ENCODE measurements around the gene NCAM2. TPM values are rescaled to one million over a fixed set of nuclear protein-coding genes. Genes with fewer than 3 reads are reported as not detected.

NCAM2 gene
- total and polyA plus RNA-seq, 2 of the 8 experiments (the other 6 are each of a cell fraction or from before 2014, with no cell fraction given), result 0.14 to 1.1 TPM

DNA sequence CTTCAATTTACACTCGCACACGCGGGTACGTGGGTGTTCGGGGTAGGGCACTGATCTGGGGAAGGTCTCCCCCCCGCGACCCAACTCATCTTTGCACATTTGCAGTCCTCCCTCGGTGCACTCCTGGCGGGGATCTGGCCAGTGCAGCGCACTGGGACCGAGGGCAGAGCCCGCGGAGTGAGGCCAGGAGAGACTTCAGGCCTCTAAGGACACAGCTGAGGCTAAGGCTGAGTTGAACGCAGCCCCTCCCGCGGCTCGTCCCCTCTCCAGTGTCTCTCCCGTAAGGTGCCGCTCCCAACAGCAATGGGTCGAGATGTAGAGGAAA is 936 bp upstream of the NCAM2 start:
- Histone ChIP-seq H3K27me3 (replicated peaks in 1 of 4; ENCODE audit: control insufficient read depth in 3 of 4, extremely low read depth in 1 of 4, insufficient read depth in 3 of 4, low read length in 3 of 4) (peaks cover 7 to 24% (median 17%) of the 10 kb centered on the region in 4 experiments), H3K4ac (replicated peaks; ENCODE audit: insufficient read length, low read depth, low read length) (no peak overlapping the region), H3K9me3 (ENCODE audit: insufficient read depth in 2 of 2, low read depth in 1 of 2, low read length in 1 of 2) (no peaks in the 10 kb centered on the region), H3K18ac (ENCODE audit: extremely low read depth, low read length) (peak overlapping the region; percentile 14; the same call in 1 of the 2 replicates), H2BK12ac (ENCODE audit: low read depth, low read length) (no peak overlapping the region), H4K91ac (replicated peaks; ENCODE audit: insufficient read length, low read length) (no peak overlapping the region), H3K4me2 (ENCODE audit: insufficient read depth in 1 of 2, low read depth in 2 of 2, low read length in 2 of 2) (peak overlapping the region; percentile 97 to 99), H3K79me1 (ENCODE audit: low read depth, low read length) (no peaks in the 10 kb centered on the region), H3K9ac (replicated peaks in 1 of 4; ENCODE audit: extremely low read depth in 1 of 4, low read depth in 3 of 4, low read length in 3 of 4) (no peak overlapping the region), H2BK15ac (ENCODE audit: low read length) (no peak overlapping the region), H2AFZ (ENCODE audit: low read length) (peak overlapping the region; percentile 83), H2BK120ac (replicated peaks; ENCODE audit: low read depth, low read length) (no peak overlapping the region), H3K23ac (ENCODE audit: insufficient read length) (no peak overlapping the region), H3K4me3 (ENCODE audit: extremely low read depth in 1 of 4, insufficient read depth in 2 of 4, low read depth in 3 of 4, low read length in 4 of 4) (peak overlapping the region; percentile 30 to 77 (median 53)), H2AK5ac (ENCODE audit: low read depth, low read length) (no peak overlapping the region), H3K27ac (ENCODE audit: low read depth, low read length) (no peak overlapping the region), H2BK5ac (ENCODE audit: low read depth, low read length) (no peak overlapping the region), H3K4me1 (replicated peaks in 1 of 4; ENCODE audit: control insufficient read depth in 3 of 4, insufficient read depth in 4 of 4, low read length in 3 of 4) (peaks cover 0 to 14% (median 6%) of the 10 kb centered on the region in 4 experiments; a peak in 6 of 7 replicates), H2BK20ac (ENCODE audit: low read length) (no peak overlapping the region), H3K36me3 (ENCODE audit: control insufficient read depth in 2 of 4, insufficient read depth in 4 of 4, low read length in 3 of 4) (no peaks in the 10 kb centered on the region), H4K5ac (ENCODE audit: insufficient read length, low read depth, low read length) (no peak overlapping the region), H3K79me2 (ENCODE audit: control insufficient read depth in 1 of 2, insufficient read depth in 2 of 2, low read length in 2 of 2) (no peaks in the 10 kb centered on the region), H3K14ac (ENCODE audit: insufficient read length) (no peak overlapping the region), H3K23me2 (ENCODE audit: low read depth, low read length) (peaks cover 17% of the 10 kb centered on the region), H4K20me1 (replicated peaks in 1 of 2; ENCODE audit: control insufficient read depth in 1 of 2, insufficient read depth in 2 of 2, low read length in 2 of 2) (no peaks in the 10 kb centered on the region), H4K8ac (ENCODE audit: extremely low read depth, insufficient read depth, low read length) (no peak overlapping the region), H3K56ac (replicated peaks; ENCODE audit: insufficient read length, low read depth, low read length) (no peak overlapping the region)
- peak; percentile 59 for TF ChIP-seq EZH2 (IDR thresholded peaks at IDR 0.05; ENCODE audit: low read depth, low read length, severe bottlenecking)
- no peak for TF ChIP-seq TAF7 (optimal IDR thresholded peaks at IDR 0.05; ENCODE audit: borderline replicate concordance, low read depth, low read length)
- 0 out of 2 replicates have a peak, but pooled peaks have one; percentile 57 for TF ChIP-seq SUZ12 (IDR thresholded peaks at IDR 0.05; ENCODE audit: low read length)
- TF ChIP-seq KDM4A (IDR thresholded peaks at IDR 0.05; ENCODE audit: low read depth, low read length, severe bottlenecking), result peak; percentile 23
- TF ChIP-seq, protein P1, sequence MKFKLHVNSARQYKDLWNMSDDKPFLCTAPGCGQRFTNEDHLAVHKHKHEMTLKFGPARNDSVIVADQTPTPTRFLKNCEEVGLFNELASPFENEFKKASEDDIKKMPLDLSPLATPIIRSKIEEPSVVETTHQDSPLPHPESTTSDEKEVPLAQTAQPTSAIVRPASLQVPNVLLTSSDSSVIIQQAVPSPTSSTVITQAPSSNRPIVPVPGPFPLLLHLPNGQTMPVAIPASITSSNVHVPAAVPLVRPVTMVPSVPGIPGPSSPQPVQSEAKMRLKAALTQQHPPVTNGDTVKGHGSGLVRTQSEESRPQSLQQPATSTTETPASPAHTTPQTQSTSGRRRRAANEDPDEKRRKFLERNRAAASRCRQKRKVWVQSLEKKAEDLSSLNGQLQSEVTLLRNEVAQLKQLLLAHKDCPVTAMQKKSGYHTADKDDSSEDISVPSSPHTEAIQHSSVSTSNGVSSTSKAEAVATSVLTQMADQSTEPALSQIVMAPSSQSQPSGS (IDR thresholded peaks at IDR 0.05; ENCODE audit: low read length), result no peak
- no peak for TF ChIP-seq TCF12 (IDR thresholded peaks at IDR 0.05; ENCODE audit: low read depth, low read length)
- no peak for TF ChIP-seq SIX5 (IDR thresholded peaks at IDR 0.05; ENCODE audit: low read depth, low read length)
- CTCF ChIA-PET (ENCODE audit: partially characterized antibody), result interaction anchor here (0.6 to 11.3 kb wide), 4 partner anchors 103 to 554 kb away, joined by 3 to 116 read pairs (median 4); no protein-coding TSS in a partner anchor
- POLR2A ChIA-PET (ENCODE audit: partially characterized antibody), result interaction anchor here (0.7 kb wide), 1 partner anchor 1115 kb away, joined by 4 read pairs; no protein-coding TSS in a partner anchor
- WGBS, 2 experiments (ENCODE audit: extremely low coverage in 1 of 2, insufficient coverage in 1 of 2, insufficient read length in 1 of 2, insufficient replicate concordance in 2 of 2, low coverage in 1 of 2, low lambda C conversion rate in 2 of 2, missing lambda C conversion rate in 1 of 2), result 2% methylated on average over 18 of the region's 20 CpGs; no CpG with 5 or more reads in 1 of the 2 experiments
- DNase-seq (ENCODE audit: low read depth in 1 of 2, low spot score in 2 of 2), result peak in 1 of 2 experiments; percentile 53
- FAIRE-seq, result no peak
